Lower lobe of right lung (tissue), 2 donors: Measurements from ENCODE around the gene SGMS1. TPM values are rescaled to one million over a fixed set of nuclear protein-coding genes. Genes with fewer than 3 reads are reported as not detected.

Experiments
- ATAC-seq, 2 donors: fragments of 200-7000 bp; cut with Tn5 transposase; one replicate each; pipeline ENCODE4 v1.9.1; 2020 to 2022; ENCODE audit warnings: mild to moderate bottlenecking in 2 of 2, moderate library complexity in 2 of 2
- DNase-seq: peaks from one replicate; pipeline ENCODE4 v3.0.0-alpha.2; 2020
- H3K27ac ChIP-seq: fragments of 200-600 bp; one replicate; pipeline ENCODE4 v1.8.0; 2022
- H3K27me3 ChIP-seq: fragments of 200-600 bp; one replicate; pipeline ENCODE4 v1.8.0; 2022; ENCODE audit warnings: low read depth
- H3K36me3 ChIP-seq: fragments of 200-600 bp; one replicate; pipeline ENCODE4 v1.8.0; 2022; ENCODE audit warnings: mild to moderate bottlenecking
- H3K4me1 ChIP-seq: fragments of 200-600 bp; one replicate; pipeline ENCODE4 v1.8.0; 2022
- H3K4me3 ChIP-seq: fragments of 200-600 bp; one replicate; pipeline ENCODE4 v1.8.0; 2022; ENCODE audit warnings: mild to moderate bottlenecking
- H3K9me3 ChIP-seq: fragments of 200-600 bp; one replicate; pipeline ENCODE4 v1.8.0; 2022
- CTCF ChIP-seq: fragments of 200-600 bp; IDR thresholded peaks from one replicate; pipeline ENCODE4 v1.8.0; 2022; ENCODE audit warnings: antibody characterized with exemption, mild to moderate bottlenecking
- intact Hi-C: fragments of 100-400 bp; cut with DNase I; formaldehyde crosslinking; loops from one replicate; pipeline ENCODE4 v1.11.0; 2022
- total RNA-seq: library from RNA; stranded (reverse); fragmentation: NEBNext Ultra II Directional; extraction: Animal tissue kit (Norgen Biotek cat#: 25700); gene quantifications from one replicate; pipeline ENCODE4 v1.2.1, GENCODE V29; 2021
- donor health status: DM: no; HTN: yes; CAD: no; lungs with severe emphysema.

SGMS1 gene
- total RNA-seq, 1 donor from 2014 or later = 72.3 TPM

GRCh38 chr10:50531388-50532077 lies 92.2 kb downstream of the SGMS1 start:
- H3K4me1 ChIP-seq = no peaks in the 10 kb centered on the region
- no peaks in the 10 kb centered on the region for H3K36me3 ChIP-seq
- no peak overlapping the region for H3K4me3 ChIP-seq
- DNase-seq = no peak
- ATAC-seq = no peak
- H3K27me3 ChIP-seq = no peaks in the 10 kb centered on the region
- intact Hi-C loops = no loop called here
- H3K9me3 ChIP-seq = no peaks in the 10 kb centered on the region
- H3K27ac ChIP-seq = no peak overlapping the region
- no peak for TF ChIP-seq CTCF

GRCh38 chr10:50529660-50530059 lies 94.1 kb downstream of the SGMS1 start:
- intact Hi-C loops = no loop called here
- no peak for DNase-seq
- no peak overlapping the region for H3K27ac ChIP-seq

GRCh38 chr10:50528206-50528605 lies 95.5 kb downstream of the SGMS1 start:
- Histone ChIP-seq H3K4me3 (no peak overlapping the region), H3K4me1 (no peaks in the 10 kb centered on the region), H3K36me3 (no peaks in the 10 kb centered on the region), H3K27ac (no peak overlapping the region), H3K9me3 (no peaks in the 10 kb centered on the region), H3K27me3 (no peaks in the 10 kb centered on the region)
- DNase-seq = no peak
- TF ChIP-seq CTCF = no peak
- intact Hi-C loops = no loop called here
- no peak for ATAC-seq

More at GRCh38 chr10:50529660-50530059, 94.1 kb downstream of the SGMS1 start:
- no peaks in the 10 kb centered on the region for H3K4me1 ChIP-seq
- H3K9me3 ChIP-seq = no peaks in the 10 kb centered on the region
- no peak for ATAC-seq
- TF ChIP-seq CTCF = no peak
- H3K36me3 ChIP-seq = no peaks in the 10 kb centered on the region
- no peaks in the 10 kb centered on the region for H3K27me3 ChIP-seq
- no peak overlapping the region for H3K4me3 ChIP-seq

GRCh38 chr10:50527442-50528043 lies 96.2 kb downstream of the SGMS1 start:
- H3K36me3 ChIP-seq = no peaks in the 10 kb centered on the region
- no peak for DNase-seq
- H3K9me3 ChIP-seq = no peaks in the 10 kb centered on the region
- no peaks in the 10 kb centered on the region for H3K4me1 ChIP-seq
- intact Hi-C loops = no loop called here
- H3K4me3 ChIP-seq = no peak overlapping the region
- ATAC-seq = peak in 1 of 2 donors; percentile 12
- H3K27me3 ChIP-seq = no peaks in the 10 kb centered on the region
- H3K27ac ChIP-seq = no peak overlapping the region
- no peak for TF ChIP-seq CTCF

- ATAC-seq = no peak
- DNase-seq = no peak
- no peaks in the 10 kb centered on the region for H3K36me3 ChIP-seq
- H3K27me3 ChIP-seq = no peaks in the 10 kb centered on the region
- no peak for TF ChIP-seq CTCF
- H3K4me3 ChIP-seq = no peak overlapping the region
- no peaks in the 10 kb centered on the region for H3K9me3 ChIP-seq
- no peaks in the 10 kb centered on the region for H3K4me1 ChIP-seq
- intact Hi-C loops = no loop called here
- H3K27ac ChIP-seq = no peak overlapping the region
These were observed 97.6 kb downstream of the SGMS1 start for GRCh38 chr10:50526185-50526584.
